ENCODE results near the gene PROZ.

The PROZ gene

DNA sequence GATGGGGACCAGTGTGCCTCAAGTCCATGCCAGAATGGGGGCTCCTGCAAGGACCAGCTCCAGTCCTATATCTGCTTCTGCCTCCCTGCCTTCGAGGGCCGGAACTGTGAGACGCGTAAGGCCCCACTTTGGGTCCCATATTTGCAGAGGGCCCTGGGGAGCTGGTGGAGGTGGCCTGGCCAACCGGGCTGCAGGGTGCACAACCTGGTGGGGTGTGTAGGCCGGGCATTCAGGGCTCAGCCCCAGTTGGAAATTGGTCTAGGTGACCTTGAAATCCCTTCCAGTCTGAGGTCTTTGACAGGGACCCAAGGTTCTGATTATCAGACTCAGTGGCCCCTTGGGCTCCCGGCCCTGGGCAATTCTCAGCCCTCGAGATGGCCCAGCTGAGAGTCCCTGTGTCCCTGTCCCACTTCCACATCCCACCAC, 44.6 kb upstream of the PROZ start:
- TF ChIP-seq, protein P1, sequence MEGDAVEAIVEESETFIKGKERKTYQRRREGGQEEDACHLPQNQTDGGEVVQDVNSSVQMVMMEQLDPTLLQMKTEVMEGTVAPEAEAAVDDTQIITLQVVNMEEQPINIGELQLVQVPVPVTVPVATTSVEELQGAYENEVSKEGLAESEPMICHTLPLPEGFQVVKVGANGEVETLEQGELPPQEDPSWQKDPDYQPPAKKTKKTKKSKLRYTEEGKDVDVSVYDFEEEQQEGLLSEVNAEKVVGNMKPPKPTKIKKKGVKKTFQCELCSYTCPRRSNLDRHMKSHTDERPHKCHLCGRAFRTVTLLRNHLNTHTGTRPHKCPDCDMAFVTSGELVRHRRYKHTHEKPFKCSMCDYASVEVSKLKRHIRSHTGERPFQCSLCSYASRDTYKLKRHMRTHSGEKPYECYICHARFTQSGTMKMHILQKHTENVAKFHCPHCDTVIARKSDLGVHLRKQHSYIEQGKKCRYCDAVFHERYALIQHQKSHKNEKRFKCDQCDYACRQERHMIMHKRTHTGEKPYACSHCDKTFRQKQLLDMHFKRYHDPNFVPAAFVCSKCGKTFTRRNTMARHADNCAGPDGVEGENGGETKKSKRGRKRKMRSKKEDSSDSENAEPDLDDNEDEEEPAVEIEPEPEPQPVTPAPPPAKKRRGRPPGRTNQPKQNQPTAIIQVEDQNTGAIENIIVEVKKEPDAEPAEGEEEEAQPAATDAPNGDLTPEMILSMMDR (IDR thresholded peaks at IDR 0.05; ENCODE audit: insufficient read depth, low read depth, low read length, missing control alignments) = no peak
- no peak overlapping the region for H3K4me3 ChIP-seq (ENCODE audit: low read depth, low read length)
- DNase-seq (ENCODE audit: low read depth) = no peak

DNA sequence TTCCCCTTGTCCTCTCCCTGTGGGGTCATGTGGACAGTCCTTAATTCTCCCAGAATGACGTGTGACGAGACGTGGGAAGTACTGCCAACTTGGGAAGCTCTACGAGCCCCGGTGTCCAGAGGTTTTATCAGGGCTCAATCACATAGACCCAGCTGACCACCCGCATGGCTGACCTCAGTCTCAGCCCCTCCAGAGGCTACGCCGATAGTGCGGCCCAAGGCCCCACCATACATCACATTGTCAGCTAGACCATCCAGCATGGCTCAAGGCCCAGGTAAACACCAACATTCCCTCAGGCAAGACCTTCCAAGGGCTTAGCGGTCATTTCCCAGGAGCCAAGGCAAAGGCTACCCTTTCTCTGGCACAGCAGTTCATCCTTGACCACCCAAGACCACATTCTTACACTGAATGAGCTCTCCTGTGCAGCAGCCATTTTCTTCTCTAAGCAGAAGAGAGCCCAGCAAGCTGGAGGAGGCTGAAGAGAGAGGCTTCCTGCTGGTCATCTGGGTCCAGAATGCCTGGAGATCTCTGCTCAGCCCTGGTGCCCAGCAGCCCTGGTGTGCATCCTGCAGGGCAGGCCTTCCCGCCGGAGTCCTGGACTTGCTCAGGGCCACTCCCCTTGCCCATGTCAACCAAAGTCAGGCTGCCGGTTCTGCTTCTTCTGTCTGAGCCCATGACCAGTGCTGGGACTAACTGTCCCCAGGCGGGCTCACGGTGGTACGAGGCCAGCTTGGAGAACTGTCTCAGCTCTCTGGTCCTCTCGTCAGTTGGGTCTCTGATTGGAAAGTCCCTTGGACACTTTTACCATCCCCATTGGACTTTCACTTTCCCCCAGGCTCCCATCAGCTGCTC, 43.7 kb upstream of the PROZ start:
- TF ChIP-seq, protein P1 (IDR thresholded peaks at IDR 0.05; ENCODE audit: insufficient read depth, low read depth, low read length, missing control alignments) = no peak
- no peak overlapping the region for H3K4me3 ChIP-seq (ENCODE audit: low read depth, low read length)
- DNase-seq (ENCODE audit: low read depth) = no peak

DNA sequence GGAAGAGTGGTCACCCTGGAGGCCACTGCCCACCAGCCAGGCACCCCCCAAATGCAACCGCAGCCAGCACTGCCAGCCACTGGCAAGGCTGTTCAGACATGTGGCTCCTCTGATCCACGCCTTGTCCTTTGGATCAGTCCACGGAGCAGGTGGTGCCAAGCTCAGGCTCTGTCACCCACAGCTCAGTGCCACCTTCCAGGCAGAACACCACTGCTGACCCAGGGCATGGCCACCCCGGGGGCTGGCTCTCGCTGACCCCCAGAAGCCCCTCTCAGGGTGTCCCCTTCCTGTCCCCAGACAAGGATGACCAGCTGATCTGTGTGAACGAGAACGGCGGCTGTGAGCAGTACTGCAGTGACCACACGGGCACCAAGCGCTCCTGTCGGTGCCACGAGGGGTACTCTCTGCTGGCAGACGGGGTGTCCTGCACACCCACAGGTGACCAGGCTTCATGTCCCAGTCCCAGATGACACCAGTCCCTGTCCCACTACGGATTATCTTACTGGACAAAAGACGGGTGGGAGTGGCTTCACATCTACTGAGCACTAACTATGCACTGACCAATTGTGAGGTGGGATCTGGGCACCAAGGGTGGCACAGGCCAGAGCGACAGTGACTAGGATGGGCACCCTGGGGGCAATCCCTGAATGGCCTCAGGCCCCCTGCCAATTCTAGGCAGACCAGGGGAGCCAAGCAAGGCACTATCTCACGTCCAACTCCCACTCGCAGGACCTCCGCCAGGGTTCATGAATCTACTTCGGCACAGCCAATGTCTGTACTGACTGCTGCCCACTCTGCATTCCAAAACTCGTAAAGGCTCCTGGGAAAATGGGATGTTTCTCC, 42.9 kb upstream of the PROZ start:
- DNase-seq (ENCODE audit: low read depth) = no peak
- TF ChIP-seq, protein P1 (IDR thresholded peaks at IDR 0.05; ENCODE audit: insufficient read depth, low read depth, low read length, missing control alignments) = no peak
- no peak overlapping the region for H3K4me3 ChIP-seq (ENCODE audit: low read depth, low read length)

DNA sequence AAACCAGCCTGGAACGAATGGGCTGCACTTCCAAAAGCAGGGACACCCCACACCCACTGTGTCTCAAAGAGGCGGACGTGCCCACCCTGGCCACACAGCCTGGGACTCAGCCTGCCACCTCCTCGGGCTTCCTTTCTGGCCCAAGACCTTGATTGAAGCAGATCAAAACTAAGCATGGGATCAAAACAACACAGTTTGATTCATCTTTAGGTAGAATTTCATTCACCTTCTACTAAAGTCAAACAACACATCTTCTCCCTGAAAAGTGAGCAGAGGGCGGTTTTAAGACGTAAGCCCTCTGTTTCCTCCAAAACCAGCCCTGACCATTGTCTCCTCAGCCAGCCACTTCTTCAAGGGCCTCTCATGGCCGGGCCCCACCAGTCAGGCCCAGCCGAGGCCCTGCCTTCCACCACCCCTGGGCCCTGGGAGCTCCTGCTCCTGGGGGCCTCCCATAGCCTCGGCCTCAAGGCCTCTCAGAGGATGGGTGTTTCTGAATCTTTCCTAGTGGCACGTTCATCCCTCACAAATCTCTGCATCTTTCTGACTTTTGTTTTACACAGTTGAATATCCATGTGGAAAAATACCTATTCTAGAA, 42.1 kb upstream of the PROZ start:
- TF ChIP-seq, protein P1 (IDR thresholded peaks at IDR 0.05; ENCODE audit: insufficient read depth, low read depth, low read length, missing control alignments) = no peak
- DNase-seq (ENCODE audit: low read depth) = no peak
- no peak overlapping the region for H3K4me3 ChIP-seq (ENCODE audit: low read depth, low read length)

GRCh38 chr13:113116871-113117271, 41.6 kb upstream of the PROZ start:
- no peak for DNase-seq (ENCODE audit: low read depth)
- H3K4me3 ChIP-seq (ENCODE audit: low read depth, low read length) = no peak overlapping the region
- TF ChIP-seq, protein P1 (IDR thresholded peaks at IDR 0.05; ENCODE audit: insufficient read depth, low read depth, low read length, missing control alignments) = no peak

DNA sequence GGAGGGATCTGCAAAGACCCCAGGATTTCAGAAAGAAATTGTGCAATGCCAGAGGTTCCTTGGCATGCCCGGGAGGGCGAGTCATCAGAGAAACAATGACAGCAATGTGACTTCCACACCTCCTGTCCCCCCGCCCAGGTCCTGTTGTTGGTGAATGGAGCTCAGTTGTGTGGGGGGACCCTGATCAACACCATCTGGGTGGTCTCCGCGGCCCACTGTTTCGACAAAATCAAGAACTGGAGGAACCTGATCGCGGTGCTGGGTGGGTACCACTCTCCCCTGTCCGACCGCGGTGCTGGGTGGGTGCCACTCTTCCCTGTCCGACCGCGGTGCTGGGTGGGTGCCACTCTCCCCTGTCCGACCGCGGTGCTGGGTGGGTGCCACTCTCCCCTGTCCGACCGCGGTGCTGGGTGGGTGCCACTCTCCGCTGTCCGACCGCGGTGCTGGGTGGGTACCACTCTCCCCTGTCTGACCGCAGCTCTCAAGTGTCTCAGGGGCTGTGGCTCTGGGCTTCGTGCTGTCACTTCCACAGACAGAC, 41.0 kb upstream of the PROZ start:
- DNase-seq (ENCODE audit: low read depth) = no peak
- H3K4me3 ChIP-seq (ENCODE audit: low read depth, low read length) = no peak overlapping the region
- TF ChIP-seq, protein P1 (IDR thresholded peaks at IDR 0.05; ENCODE audit: insufficient read depth, low read depth, low read length, missing control alignments) = no peak
